GM19240 (cell line): ENCODE results near the gene ATXN10.
"Not testable (repeated sequence)": the region's sequence is repeated elsewhere in the genome, so short reads cannot be mapped to it uniquely, and the experiment has no call there.

Experiments
- DNase-seq: peaks from one replicate; pipeline ENCODE4 v3.0.0; 2011; ENCODE audit warnings: low spot score; ENCODE audit not compliant: insufficient read length

Gene ATXN10

DNA sequence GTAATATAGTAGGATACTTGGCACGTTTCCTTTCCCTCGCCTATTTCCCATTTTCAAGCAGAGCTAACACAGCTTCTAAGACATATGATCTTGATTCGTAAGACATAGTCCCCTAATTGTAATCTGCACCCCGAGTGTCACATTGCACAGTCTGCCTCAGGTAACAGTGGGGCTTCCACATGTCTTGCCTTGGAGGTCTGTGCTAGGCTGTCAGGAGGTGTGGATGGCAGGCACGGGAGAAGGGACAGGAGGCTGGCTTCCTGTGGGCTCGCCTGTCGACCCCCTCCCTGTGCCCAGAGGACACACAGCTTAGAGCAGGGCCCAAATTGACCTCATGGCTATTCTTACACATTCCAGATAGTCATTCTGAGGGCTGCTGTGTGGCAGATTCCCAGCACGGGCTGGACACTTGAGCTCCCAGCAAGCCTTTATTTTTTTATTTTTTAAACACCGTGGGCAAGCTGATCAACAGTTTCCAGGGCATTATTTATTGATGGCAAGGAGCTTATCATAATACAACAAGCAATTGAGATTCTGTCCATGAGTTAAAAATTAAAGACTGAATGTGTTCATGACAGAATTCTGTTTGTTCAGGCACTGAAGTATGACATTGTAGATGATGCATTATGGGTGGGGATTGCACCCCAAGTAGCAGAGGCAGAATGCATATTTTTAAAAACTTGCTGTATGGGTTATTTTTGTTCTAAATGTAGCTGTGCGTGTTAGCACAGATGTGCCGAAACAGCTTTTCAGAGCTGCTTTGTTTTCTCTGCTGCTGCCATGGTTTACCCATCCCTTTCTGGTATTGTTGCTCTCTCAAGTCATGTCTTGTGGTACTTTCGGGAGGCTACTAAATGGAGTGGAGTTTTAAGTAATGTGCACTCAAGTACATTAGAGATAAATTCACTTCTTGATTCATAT, 113.0 kb downstream of the ATXN10 start:
- DNase-seq, result no peak

DNA sequence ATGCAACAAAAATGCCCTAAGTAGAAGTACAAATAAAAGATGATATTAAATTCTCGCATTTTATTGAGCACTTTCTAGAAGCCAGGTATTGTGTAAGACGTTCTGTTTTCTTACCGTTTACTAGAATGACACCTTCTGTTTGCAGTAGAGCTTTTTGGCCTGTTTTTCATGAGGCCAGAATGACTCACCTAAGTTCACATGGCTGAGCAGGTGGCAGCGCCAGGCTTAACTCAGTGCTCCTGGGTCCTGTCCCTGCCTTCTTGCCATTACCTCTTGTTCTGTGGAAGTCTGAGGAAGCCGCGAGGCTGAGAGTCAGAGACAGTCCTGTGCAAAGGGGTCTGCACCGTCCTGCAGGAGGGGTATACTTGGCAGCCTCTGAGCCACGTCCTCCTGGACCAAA, 113.8 kb downstream of the ATXN10 start:
- no peak for DNase-seq

DNA sequence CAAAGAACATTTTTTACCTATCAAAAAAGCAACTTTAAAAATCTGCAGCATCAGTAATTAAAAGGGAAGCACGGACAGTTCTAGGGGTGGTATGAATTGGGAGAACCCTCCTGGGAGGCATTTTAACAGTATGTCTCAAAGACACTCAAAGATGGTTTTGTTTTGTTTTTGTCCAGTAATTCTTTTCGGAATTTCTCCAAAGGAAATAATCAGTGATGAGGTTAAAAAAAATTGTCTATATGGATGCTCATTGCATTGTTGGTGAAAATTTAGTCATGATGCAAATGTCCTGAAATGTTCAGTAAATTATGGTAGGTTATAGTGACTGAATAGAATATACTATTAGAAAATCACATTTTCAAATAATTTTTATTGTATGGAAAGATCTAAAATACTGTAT, 115.1 kb downstream of the ATXN10 start:
- no peak for DNase-seq

DNA sequence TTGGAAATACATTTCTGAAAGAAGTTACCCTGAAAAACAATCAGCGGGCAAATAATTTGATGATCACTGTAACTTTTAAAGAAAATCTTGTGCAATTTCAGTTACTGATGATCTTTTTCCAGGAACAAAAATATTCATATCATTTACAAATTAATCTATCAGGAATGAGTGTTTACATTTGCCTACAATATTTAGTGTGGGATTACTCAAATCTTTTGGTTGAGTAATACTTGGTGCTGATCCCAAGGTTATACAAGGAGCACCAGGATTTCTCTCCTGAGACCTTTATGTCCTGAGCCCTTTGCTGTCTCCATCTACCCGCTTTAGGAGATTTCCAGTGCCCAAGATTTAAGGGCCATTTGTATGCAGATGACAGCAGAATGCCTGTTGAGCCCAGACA, 116.1 kb downstream of the ATXN10 start:
- DNase-seq, result no peak

DNA sequence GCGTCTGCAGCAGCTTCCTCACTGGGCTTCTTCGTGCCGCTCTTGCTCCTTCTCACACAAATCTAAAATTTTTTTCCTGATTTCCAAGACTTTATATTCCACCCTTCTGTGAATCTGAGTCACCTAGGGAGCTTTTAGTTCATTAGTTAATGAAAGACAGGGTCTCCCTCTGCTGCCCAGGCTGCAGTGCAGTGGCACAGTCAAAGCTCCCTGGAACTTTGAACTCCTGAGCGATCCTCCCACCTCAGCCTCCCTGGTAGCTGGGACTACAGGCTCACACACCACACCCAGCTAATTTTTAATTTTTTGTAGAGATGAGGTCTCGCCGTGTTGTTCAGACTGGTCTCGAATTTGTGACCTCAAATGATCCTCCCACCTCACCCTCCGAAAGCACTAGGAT, 116.9 kb downstream of the ATXN10 start:
- no peak for DNase-seq

DNA sequence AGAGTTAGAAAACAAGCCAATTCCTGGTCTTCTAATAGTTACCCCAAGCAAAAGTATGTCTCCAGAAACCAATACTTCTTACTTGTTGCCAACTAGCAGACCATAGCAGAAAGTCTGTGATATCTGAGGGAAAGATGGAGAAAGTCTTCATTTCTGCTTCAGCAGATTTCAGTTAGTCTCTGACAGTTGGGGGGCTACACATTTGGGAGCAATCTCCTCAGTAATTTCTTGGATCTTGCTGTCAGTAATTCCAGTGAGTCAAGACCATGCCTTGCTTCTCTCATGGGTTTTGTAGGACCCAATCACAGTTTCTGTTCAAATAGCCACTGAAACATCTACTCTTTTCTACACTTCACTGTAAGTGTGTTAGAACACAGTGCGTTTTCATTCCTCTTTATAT, 118.8 kb downstream of the ATXN10 start:
- no peak for DNase-seq

DNA sequence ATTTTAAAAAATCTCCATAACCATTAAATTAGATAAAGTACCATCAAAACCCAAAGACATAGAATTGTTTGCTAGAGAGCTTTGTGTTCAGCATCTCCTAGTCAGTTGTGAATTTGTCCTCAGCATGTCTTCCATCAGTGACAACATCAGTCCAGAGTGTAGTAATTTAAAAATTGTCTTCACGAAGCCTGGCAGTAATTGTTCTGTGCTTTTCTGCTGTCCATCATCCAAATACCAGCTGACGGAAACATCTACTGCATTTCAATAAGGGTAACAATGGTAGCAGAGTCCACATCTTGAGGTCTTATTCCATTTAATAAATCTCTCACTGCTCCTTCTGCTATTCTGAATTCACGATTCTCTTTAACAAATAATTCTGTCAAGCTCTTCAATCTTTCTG, 121.5 kb downstream of the ATXN10 start:
- DNase-seq, result no peak

DNA sequence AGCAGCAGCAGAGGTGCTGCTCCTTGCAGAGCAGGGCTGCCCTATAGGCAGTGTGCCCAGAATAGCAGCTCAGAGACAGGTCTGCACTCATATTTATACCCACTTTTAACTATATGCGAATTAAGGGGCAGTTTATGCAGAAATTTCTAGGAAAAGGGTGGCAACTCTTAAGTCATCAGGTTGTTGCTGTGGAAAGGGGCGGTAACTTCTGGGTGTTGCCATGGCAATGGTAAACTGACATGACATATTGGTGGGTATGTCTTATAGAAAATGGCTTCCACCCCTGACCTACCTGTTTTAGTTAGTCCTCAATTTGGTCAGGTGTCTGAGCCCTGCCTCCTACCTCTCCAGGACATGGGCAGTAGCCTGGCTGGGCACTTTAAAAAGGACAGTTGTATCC, 122.3 kb downstream of the ATXN10 start:
- DNase-seq, result no peak

DNA sequence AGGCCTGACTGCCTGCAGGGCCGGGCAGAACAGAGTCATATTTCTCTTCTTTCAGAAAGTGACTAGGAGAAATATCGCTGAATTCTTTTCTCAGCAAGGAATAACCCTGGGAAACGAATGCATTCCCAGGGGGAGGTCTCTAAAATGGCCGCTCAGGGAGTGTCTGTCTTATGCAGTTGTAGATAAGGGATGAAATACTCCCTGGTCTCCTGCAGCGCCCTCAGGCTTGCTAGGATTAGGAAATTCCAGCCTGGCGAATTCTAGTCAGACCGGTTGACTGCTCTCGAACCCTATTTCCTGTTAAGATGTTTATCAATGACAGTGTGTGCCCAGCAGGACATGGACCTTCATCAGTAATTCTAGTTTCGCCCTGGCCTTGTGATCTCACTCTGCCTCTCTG, 124.4 kb downstream of the ATXN10 start:
- not testable (repeated sequence) for DNase-seq

DNA sequence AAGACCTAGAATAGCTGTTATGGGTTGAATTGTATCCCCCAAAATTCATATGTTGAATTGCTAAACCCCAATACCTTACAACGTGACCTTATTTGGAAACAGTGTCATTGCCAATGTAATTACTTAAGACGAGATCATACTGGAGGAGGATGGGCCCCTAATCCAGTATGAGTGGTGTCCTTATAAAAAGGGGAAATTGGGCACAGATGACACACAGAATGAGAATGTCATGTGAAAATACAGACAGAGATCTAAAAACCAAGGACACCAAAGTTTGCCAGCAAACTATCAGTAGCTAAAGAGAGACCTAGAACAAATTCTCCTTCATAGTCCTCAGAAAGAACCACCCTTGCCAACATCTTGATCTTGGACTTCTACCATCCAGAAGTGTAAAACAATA, 127.7 kb downstream of the ATXN10 start:
- no peak for DNase-seq

DNA sequence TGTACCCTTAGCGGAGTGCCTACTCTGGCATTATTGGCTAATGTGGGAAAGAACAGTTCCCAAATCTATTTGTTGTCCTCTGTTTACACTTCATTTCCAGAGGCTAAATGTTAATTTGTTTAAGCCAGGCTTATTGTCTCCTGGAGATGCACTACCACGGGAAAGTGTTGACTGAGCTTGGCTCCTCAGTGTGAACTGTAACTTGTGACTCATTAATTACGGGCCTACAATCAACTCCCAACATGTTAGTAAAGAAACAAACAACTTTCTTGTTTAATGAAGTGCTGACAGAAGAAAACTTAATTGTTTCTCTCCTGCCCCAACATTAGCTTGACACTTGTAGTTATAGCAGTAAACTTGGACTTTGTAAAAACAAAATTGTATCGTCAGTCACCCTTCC, 130.4 kb downstream of the ATXN10 start:
- DNase-seq, result no peak

DNA sequence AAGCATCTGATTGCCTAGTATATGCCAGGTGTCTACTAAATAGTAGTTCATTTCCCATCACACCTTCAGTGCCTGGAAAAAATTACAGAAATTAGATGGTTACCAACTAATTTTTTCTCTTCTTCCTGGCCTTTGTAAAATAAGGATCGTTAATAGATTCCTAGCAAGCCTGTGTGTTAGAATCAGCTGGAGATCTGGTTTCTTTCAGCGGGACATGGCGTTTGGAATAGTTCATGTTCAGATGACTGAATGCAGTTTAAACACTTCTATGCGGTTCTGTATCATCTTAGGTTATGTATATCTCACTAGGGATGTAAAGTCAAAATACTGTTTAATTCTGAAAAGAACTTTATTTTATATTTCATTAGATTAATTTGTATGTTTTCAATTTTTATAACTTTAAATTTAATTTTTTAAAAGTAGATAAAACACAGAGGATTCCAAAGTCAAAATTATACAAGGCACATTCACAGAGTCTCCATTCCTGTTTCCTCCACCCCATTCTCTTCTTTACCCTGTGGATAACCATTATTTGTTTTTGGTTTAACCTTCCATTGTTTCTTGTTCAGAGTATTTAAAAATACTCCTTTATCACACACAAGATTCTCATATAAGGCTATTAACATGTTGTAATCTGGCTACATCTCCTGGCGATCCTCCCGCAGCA, 132.8 kb downstream of the ATXN10 start:
- DNase-seq, result no peak

DNA sequence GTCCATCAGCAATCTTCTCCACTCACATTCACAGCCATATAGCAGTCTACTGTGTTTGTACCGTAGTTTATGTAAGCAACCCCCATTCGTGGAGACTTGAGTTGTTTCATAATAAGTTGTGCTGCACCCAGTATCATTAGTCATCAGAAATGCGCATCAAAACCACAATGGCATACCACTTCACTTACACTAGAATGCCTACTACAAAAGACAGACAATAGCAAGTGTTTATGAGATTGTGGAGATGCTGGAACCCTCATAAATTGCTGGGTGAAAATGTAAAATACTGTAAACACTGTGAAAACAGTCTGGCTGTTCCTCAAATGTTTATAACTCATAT, 133.3 kb downstream of the ATXN10 start:
- DNase-seq, result no peak

DNA sequence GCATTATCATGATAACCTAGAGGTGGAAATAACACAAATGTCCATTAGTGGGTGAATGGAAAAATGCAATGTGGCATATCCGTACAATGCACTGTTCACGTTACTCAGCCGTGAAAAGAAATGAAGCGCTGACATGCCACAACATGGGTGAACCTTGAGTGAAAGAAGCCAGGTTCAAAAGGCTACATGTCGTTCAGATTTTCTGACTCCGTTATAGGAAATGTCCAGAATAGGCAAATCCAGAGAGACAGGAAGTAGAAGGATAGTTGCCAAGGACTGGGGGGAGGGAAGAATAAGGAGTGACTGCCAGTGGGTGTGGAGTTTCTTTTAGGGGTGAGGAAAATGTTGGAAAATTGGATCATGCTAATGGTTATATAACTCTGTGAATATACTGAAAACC, 133.8 kb downstream of the ATXN10 start:
- DNase-seq, result no peak

DNA sequence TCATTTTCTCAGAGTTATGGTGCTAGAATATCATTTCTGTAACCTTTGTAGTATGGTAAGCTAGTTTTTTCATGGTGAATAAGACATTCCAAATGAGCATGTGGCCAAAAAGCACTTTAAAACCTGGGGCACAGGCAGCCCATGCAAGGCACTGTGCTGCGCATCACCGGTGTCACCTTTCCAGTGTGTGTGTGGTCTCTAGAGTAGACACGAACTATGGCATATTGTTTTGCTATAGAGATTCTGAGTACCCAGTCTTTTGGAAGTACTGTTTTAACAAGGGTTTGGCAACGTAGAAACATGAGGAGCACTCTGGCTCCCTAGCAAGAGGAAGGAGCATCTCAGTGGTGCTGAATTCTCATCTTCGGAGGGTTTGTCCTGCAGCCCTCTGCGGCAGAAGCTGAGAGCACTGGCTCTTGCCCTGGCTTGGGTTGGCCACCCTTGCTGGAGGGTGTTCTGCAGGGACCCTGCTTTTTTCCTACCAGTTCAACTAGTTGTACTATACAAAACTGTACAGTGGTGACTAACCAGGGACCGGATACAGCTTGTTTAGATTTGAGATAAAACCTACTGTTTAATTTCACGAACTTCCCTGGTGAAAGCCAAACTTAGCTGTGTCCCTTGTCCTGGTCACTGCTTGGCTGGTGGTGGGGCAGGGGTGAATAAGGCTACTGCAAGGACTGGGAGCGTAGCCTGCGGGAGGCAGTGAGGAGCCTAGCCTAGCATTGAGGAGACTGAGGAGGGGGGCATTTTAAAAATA, 135.7 kb downstream of the ATXN10 start:
- no peak for DNase-seq

DNA sequence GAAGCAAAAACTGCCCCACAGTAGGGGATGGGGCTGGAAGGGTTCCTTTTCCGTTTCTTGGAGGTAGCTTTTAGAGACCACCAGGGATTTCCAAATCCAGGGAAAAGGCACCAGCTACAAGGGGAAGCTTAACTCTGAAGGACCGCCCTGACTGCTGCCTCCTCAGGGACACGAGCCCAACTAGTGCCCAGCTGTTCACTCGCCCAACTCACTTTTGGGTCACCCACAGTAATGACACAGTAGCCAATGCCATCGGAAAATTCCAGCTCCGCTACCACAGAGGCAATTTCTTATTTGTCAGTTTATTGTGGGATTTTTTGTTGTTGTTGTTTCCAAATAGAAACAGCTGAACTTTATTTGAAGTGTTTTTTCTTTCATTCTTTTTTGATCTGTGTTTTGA, 141.3 kb downstream of the ATXN10 start:
- DNase-seq, result no peak

DNA sequence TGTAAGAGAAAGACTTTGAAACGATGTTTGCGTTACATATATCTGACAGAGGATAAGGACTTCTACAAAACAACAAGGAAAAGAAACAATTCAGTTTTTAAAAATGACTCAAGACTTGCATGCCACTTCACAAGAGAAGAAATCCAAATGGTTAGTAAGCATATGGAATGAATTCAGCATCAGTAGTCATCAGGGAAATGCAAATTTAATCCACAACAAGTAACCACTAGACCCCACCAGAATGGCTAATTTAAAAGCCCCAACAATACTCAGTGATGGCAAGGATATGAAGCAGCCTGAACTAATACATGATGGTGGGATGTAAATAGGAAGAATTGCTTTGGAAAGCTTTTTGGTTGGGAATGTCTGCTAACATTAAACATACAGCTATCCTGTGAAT, 142.6 kb downstream of the ATXN10 start:
- DNase-seq, result no peak

DNA sequence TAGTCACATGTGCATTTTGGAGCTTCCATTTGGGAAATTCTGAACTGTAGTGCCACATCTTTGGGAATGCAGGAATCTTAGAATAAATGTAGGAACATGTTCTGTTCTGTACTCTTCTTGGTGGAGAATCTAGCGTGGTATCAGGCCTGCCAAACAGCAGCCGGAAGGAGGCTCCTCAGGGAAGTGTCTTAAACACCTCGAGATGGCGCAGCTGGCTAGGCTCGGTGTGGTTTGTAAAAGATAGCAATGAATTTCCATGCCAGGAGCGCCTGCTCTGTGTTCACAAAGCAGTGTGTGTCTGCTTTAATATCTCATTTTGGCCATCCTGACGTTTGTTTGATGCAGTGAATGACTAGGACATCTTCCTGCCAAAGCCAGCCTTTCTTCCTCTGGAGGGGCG, 145.1 kb downstream of the ATXN10 start:
- no peak for DNase-seq

DNA sequence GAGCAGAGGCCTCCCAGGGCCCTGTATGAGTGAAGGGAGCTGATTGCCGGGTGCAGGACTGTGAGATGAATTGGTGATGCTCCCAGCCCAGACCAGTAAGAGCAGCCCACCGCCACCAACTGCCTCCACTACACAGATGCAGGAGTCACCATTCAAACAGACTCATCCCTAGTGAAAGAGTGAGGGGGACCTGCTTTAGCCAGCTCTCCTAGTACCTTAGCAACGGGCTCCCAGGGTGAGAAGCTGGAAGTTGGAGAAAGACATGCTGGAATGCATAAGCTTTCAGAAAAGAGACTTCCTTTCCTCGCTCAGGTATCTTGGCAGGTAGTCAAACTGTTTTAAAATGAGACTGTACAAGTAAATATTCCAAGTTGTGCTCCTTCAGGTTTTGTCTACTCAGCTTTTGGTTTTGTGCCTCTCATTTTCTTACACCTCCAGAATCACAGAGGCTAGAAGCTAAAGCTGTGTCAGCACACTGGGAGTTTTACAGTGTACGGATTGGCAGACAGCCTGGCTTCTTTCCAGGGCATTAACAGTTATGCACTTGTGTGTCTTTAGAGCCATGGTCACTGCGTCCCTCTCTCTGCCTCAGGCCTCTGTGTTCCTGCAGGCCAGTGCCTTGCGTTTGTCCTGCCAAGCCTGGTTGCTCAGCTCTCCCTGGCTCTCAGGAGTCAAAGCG, 146.2 kb downstream of the ATXN10 start:
- no peak for DNase-seq

DNA sequence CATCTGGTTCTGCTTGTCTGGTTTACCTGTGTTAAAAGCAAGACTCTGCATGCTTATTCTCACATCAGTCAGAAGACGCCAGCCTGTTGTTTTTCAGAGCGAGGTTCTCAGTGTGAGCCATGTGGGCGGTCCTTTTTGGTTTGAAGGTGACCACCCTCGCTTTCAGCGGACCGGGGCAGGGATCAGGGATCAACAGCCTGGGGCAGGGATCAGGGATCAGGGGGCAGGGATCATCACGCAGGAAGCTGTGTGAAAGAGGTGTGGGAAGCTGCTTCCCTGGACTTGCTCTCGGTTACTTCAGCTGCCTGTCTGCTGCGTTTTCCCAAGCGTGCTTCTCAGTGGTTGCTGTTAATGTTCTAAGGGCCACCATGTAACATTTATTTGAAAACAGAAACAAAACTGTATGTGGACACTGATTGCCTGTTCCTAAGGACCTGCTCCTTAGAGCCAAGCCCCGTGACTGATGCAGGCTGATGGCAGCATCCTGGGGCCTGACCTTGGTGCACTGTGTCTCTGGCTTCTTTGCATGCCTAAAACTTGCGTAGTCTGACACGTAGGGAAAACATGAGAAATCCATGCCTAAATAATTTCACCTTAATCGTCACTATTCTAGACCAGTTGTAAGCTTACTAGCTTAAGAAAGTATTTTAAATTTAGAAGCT, 146.9 kb downstream of the ATXN10 start:
- DNase-seq, result no peak

DNA sequence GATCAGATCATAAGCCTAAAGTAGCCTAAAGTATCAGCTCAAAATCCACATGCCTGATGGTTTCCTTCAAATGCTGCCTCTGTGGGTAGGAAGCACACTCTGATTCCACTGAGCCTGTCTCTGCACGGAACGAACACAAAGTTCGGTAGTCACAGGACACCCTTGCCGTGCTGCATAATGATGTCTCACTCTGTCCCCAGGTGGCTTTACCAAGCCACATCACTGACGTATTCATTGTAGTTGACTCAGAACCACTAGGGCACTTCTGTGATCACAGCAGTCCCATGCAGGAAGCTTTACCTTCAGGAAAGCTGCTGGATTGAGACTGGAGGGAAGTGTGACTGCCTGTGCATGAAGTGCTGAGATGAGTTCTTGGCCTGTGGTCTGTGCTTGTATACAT, 147.7 kb downstream of the ATXN10 start:
- DNase-seq, result no peak
